ENCODE measurements around the gene TSSK2.

DNA sequence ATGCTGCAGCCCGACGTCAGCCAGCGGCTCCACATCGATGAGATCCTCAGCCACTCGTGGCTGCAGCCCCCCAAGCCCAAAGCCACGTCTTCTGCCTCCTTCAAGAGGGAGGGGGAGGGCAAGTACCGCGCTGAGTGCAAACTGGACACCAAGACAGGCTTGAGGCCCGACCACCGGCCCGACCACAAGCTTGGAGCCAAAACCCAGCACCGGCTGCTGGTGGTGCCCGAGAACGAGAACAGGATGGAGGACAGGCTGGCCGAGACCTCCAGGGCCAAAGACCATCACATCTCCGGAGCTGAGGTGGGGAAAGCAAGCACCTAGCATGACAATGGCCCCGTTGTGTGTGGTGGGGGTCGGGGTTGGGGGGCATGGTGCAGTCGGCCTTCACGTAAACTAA lies 1.0 kb downstream of the TSSK2 start:
- TF ChIP-seq, protein P1, sequence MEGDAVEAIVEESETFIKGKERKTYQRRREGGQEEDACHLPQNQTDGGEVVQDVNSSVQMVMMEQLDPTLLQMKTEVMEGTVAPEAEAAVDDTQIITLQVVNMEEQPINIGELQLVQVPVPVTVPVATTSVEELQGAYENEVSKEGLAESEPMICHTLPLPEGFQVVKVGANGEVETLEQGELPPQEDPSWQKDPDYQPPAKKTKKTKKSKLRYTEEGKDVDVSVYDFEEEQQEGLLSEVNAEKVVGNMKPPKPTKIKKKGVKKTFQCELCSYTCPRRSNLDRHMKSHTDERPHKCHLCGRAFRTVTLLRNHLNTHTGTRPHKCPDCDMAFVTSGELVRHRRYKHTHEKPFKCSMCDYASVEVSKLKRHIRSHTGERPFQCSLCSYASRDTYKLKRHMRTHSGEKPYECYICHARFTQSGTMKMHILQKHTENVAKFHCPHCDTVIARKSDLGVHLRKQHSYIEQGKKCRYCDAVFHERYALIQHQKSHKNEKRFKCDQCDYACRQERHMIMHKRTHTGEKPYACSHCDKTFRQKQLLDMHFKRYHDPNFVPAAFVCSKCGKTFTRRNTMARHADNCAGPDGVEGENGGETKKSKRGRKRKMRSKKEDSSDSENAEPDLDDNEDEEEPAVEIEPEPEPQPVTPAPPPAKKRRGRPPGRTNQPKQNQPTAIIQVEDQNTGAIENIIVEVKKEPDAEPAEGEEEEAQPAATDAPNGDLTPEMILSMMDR (IDR thresholded peaks at IDR 0.05) = no peak
- no peak for TF ChIP-seq POLR2A (IDR thresholded peaks at IDR 0.05)

Data from transverse colon (tissue), 3 donors.